GM23338 (cell line): ENCODE data around the gene UFM1. TPM values are rescaled to one million over a fixed set of nuclear protein-coding genes. Genes with fewer than 3 reads are reported as not detected.

Experiments
- ATAC-seq: fragments of 200-7000 bp; cut with Tn5 transposase; 3 replicates; pipeline ENCODE4 v1.9.1; 2020
- DNase-seq: peaks from one replicate; pipeline ENCODE4 v3.0.0-alpha.2; 2015; ENCODE audit warnings: low spot score
- H2AFZ ChIP-seq: fragments of 200-600 bp; sonication (generic); 2 replicates; pipeline ENCODE4 v1.8.0; 2016; ENCODE audit warnings: antibody characterized with exemption, mild to moderate bottlenecking, moderate library complexity
- H3F3A ChIP-seq: fragments of 200-600 bp; sonication (generic); replicated peaks from 2 replicates; pipeline ENCODE4 v1.8.0; 2017; ENCODE audit warnings: antibody characterized with exemption, mixed run types, low read depth
- H3K27ac ChIP-seq: fragments of 200-600 bp; sonication (generic); 2 replicates; pipeline ENCODE4 v1.6.1; 2016; ENCODE audit warnings: low read depth
- H3K27me3 ChIP-seq: fragments of 200-600 bp; sonication (generic); 2 replicates; pipeline ENCODE4 v1.8.0; 2016; ENCODE audit warnings: mild to moderate bottlenecking, mixed run types, moderate library complexity; ENCODE audit not compliant: insufficient read depth
- H3K36me3 ChIP-seq: fragments of 200-600 bp; sonication (generic); 2 replicates; pipeline ENCODE4 v1.8.0; 2016; ENCODE audit warnings: mild to moderate bottlenecking; ENCODE audit not compliant: insufficient read depth
- H3K4me1 ChIP-seq: fragments of 200-600 bp; sonication (generic); 2 replicates; pipeline ENCODE4 v1.8.0; 2016; ENCODE audit warnings: mild to moderate bottlenecking, moderate library complexity; ENCODE audit not compliant: insufficient read depth
- H3K4me2 ChIP-seq: fragments of 200-600 bp; sonication (generic); 2 replicates; pipeline ENCODE4 v1.7.1; 2017; ENCODE audit warnings: mixed run types
- H3K4me3 ChIP-seq: fragments of 200-600 bp; sonication (generic); 2 replicates; pipeline ENCODE4 v1.6.1; 2016; ENCODE audit warnings: mixed run types
- H3K79me2 ChIP-seq: fragments of 200-600 bp; sonication (generic); replicated peaks from 2 replicates; pipeline ENCODE4 v1.8.0; 2017; ENCODE audit warnings: mild to moderate bottlenecking; ENCODE audit not compliant: insufficient read depth
- H3K9me2 ChIP-seq: fragments of 200-600 bp; sonication (generic); 2 replicates; pipeline ENCODE4 v1.8.0; 2017; ENCODE audit not compliant: insufficient read depth
- H4K20me1 ChIP-seq: fragments of 200-600 bp; sonication (generic); replicated peaks from 2 replicates; pipeline ENCODE4 v1.8.0; 2017; ENCODE audit warnings: mild to moderate bottlenecking; ENCODE audit not compliant: insufficient read depth
- H3K27ac Mint-ChIP-seq: 2 replicates; pipeline ENCODE4 v1.8.0; 2020; ENCODE audit warnings: inconsistent platforms, mild to moderate bottlenecking, moderate library complexity, mixed read lengths
- H3K27me3 Mint-ChIP-seq: 3 replicates; pipeline ENCODE4 v1.8.0; 2022; ENCODE audit warnings: low read depth, mild to moderate bottlenecking, moderate library complexity, mixed read lengths, inconsistent platforms; ENCODE audit not compliant: insufficient read depth, poor library complexity
- H3K36me3 Mint-ChIP-seq: 3 replicates; pipeline ENCODE4 v1.8.0; 2021; ENCODE audit warnings: low read depth, mild to moderate bottlenecking, inconsistent platforms, moderate library complexity, mixed read lengths
- H3K4me1 Mint-ChIP-seq: 3 replicates; pipeline ENCODE4 v1.8.0; 2020; ENCODE audit warnings: mild to moderate bottlenecking, inconsistent platforms, mixed read lengths
- H3K4me3 Mint-ChIP-seq: 3 replicates; pipeline ENCODE4 v1.8.0; 2021; ENCODE audit warnings: moderate library complexity, mild to moderate bottlenecking, inconsistent platforms, mixed read lengths
- H3K9me3 Mint-ChIP-seq: 3 replicates; pipeline ENCODE4 v1.8.0; 2020; ENCODE audit warnings: moderate library complexity, mild to moderate bottlenecking, inconsistent platforms, mixed read lengths
- CREB1 ChIP-seq: fragments of 250-450 bp; sonication (Bioruptor Pico); IDR thresholded peaks from 2 replicates; pipeline ENCODE4 v1.5.0; 2020; ENCODE audit warnings: low read depth, mild to moderate bottlenecking, moderate library complexity
- CTCF ChIP-seq, 2 experiments: fragments of 200-600 bp in 1 of 2; sonication (generic) in 1 of 2; conservative IDR thresholded peaks; 2 replicates each; pipeline versions ENCODE4 v1.5.1 to v1.6.1; 2016 to 2017; ENCODE audit warnings: antibody characterized with exemption in 2 of 2, low read depth in 2 of 2, mild to moderate bottlenecking in 2 of 2, moderate library complexity in 1 of 2
- JUNB ChIP-seq: IDR thresholded peaks from one replicate; pipeline ENCODE4 v1.6.1; 2016; ENCODE audit warnings: antibody characterized with exemption; ENCODE audit not compliant: unreplicated experiment
- NANOG ChIP-seq: IDR thresholded peaks from 2 replicates; pipeline ENCODE4 v1.6.1; 2016; ENCODE audit warnings: antibody characterized with exemption, borderline replicate concordance
- POLR2AphosphoS5 ChIP-seq: IDR thresholded peaks from 2 replicates; pipeline ENCODE4 v1.6.1; 2016; ENCODE audit warnings: antibody characterized with exemption, low read depth
- STAT1 ChIP-seq: IDR thresholded peaks from one replicate; pipeline ENCODE4 v1.6.1; 2016; ENCODE audit warnings: antibody characterized with exemption; ENCODE audit not compliant: unreplicated experiment
- ZNF114 ChIP-seq: fragments of 250-450 bp; sonication (Bioruptor Pico); IDR thresholded peaks from 2 replicates; pipeline ENCODE4 v1.5.0; 2020; ENCODE audit warnings: mild to moderate bottlenecking, moderate library complexity
- ZNF331 ChIP-seq: fragments of 250-450 bp; sonication (Bioruptor Pico); IDR thresholded peaks from 2 replicates; pipeline ENCODE4 v1.5.0; 2020; ENCODE audit warnings: low read depth, mild to moderate bottlenecking, moderate library complexity
- polyA plus RNA-seq: library from polyadenylated mRNA; unstranded; fragments of >200 nt; fragmentation: Nextera tagmentation; extraction: Ambion mirVana; gene quantifications from 2 replicates; pipeline ENCODE4 v1.2.1, GENCODE V29; 2016
- total RNA-seq: library from RNA; depleted of rRNA; stranded (reverse); fragments of >200 nt; shearing (Covaris generic); gene quantifications from 2 replicates; pipeline ENCODE4 v1.2.3, GENCODE V29; 2014
- TF ChIP-seq, protein P1 (sequence below): IDR thresholded peaks from one replicate; pipeline ENCODE4 v1.6.1; 2018; ENCODE audit warnings: antibody characterized with exemption; ENCODE audit not compliant: unreplicated experiment
- TF ChIP-seq, protein P2 (sequence below): IDR thresholded peaks from 2 replicates; pipeline ENCODE4 v1.6.1; 2016; ENCODE audit warnings: antibody characterized with exemption
- TF ChIP-seq, protein P3 (sequence below): fragments of 250-450 bp; sonication (Bioruptor Pico); IDR thresholded peaks from 2 replicates; pipeline ENCODE4 v1.5.0; 2020; ENCODE audit warnings: mild to moderate bottlenecking, moderate library complexity

UFM1 gene
- total and polyA plus RNA-seq, 2 experiments from 2014 or later: 57.0 to 77.1 TPM

GRCh38 chr13:38409771-38410170 is 60.1 kb downstream of the UFM1 start (continued):
- TF ChIP-seq, protein P1, sequence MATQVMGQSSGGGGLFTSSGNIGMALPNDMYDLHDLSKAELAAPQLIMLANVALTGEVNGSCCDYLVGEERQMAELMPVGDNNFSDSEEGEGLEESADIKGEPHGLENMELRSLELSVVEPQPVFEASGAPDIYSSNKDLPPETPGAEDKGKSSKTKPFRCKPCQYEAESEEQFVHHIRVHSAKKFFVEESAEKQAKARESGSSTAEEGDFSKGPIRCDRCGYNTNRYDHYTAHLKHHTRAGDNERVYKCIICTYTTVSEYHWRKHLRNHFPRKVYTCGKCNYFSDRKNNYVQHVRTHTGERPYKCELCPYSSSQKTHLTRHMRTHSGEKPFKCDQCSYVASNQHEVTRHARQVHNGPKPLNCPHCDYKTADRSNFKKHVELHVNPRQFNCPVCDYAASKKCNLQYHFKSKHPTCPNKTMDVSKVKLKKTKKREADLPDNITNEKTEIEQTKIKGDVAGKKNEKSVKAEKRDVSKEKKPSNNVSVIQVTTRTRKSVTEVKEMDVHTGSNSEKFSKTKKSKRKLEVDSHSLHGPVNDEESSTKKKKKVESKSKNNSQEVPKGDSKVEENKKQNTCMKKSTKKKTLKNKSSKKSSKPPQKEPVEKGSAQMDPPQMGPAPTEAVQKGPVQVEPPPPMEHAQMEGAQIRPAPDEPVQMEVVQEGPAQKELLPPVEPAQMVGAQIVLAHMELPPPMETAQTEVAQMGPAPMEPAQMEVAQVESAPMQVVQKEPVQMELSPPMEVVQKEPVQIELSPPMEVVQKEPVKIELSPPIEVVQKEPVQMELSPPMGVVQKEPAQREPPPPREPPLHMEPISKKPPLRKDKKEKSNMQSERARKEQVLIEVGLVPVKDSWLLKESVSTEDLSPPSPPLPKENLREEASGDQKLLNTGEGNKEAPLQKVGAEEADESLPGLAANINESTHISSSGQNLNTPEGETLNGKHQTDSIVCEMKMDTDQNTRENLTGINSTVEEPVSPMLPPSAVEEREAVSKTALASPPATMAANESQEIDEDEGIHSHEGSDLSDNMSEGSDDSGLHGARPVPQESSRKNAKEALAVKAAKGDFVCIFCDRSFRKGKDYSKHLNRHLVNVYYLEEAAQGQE: no peak
- no peak for TF ChIP-seq ZNF331 (CRISPR knock-in tag)

- H3K79me2 ChIP-seq: no peaks in the 10 kb centered on the region
- no peaks in the 10 kb centered on the region for H3K4me1 ChIP-seq
- no peaks in the 10 kb centered on the region for H3K9me3 Mint-ChIP-seq
- no peaks in the 10 kb centered on the region for H3K27me3 Mint-ChIP-seq
- no peaks in the 10 kb centered on the region for H3F3A ChIP-seq
- no peak overlapping the region for H3K4me3 Mint-ChIP-seq
- no peak for ATAC-seq
- no peaks in the 10 kb centered on the region for H3K36me3 ChIP-seq
- no peak overlapping the region for H3K4me2 ChIP-seq
- no peaks in the 10 kb centered on the region for H4K20me1 ChIP-seq
- H3K4me3 ChIP-seq: no peak overlapping the region
- peak overlapping the region; percentile 61; the same call in 1 of the 2 replicates for H2AFZ ChIP-seq
- H3K27ac ChIP-seq: no peak overlapping the region
- no peaks in the 10 kb centered on the region for H3K27me3 ChIP-seq
- no peaks in the 10 kb centered on the region for H3K36me3 Mint-ChIP-seq
- no peaks in the 10 kb centered on the region for H3K9me2 ChIP-seq
- no peak for DNase-seq
- no peak overlapping the region for H3K27ac Mint-ChIP-seq
- no peaks in the 10 kb centered on the region for H3K4me1 Mint-ChIP-seq
- TF ChIP-seq POLR2AphosphoS5 (no peak), CREB1 (CRISPR knock-in tag) (no peak), ZNF114 (CRISPR knock-in tag) (no peak), JUNB (no peak), NANOG (no peak), CTCF (conservative IDR thresholded peaks at IDR 0.05; ENCODE audit: low read depth in 2 of 2) (no peak), STAT1 (no peak)
- TF ChIP-seq, protein P2, sequence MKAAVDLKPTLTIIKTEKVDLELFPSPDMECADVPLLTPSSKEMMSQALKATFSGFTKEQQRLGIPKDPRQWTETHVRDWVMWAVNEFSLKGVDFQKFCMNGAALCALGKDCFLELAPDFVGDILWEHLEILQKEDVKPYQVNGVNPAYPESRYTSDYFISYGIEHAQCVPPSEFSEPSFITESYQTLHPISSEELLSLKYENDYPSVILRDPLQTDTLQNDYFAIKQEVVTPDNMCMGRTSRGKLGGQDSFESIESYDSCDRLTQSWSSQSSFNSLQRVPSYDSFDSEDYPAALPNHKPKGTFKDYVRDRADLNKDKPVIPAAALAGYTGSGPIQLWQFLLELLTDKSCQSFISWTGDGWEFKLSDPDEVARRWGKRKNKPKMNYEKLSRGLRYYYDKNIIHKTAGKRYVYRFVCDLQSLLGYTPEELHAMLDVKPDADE: no peak
- TF ChIP-seq, protein P3, sequence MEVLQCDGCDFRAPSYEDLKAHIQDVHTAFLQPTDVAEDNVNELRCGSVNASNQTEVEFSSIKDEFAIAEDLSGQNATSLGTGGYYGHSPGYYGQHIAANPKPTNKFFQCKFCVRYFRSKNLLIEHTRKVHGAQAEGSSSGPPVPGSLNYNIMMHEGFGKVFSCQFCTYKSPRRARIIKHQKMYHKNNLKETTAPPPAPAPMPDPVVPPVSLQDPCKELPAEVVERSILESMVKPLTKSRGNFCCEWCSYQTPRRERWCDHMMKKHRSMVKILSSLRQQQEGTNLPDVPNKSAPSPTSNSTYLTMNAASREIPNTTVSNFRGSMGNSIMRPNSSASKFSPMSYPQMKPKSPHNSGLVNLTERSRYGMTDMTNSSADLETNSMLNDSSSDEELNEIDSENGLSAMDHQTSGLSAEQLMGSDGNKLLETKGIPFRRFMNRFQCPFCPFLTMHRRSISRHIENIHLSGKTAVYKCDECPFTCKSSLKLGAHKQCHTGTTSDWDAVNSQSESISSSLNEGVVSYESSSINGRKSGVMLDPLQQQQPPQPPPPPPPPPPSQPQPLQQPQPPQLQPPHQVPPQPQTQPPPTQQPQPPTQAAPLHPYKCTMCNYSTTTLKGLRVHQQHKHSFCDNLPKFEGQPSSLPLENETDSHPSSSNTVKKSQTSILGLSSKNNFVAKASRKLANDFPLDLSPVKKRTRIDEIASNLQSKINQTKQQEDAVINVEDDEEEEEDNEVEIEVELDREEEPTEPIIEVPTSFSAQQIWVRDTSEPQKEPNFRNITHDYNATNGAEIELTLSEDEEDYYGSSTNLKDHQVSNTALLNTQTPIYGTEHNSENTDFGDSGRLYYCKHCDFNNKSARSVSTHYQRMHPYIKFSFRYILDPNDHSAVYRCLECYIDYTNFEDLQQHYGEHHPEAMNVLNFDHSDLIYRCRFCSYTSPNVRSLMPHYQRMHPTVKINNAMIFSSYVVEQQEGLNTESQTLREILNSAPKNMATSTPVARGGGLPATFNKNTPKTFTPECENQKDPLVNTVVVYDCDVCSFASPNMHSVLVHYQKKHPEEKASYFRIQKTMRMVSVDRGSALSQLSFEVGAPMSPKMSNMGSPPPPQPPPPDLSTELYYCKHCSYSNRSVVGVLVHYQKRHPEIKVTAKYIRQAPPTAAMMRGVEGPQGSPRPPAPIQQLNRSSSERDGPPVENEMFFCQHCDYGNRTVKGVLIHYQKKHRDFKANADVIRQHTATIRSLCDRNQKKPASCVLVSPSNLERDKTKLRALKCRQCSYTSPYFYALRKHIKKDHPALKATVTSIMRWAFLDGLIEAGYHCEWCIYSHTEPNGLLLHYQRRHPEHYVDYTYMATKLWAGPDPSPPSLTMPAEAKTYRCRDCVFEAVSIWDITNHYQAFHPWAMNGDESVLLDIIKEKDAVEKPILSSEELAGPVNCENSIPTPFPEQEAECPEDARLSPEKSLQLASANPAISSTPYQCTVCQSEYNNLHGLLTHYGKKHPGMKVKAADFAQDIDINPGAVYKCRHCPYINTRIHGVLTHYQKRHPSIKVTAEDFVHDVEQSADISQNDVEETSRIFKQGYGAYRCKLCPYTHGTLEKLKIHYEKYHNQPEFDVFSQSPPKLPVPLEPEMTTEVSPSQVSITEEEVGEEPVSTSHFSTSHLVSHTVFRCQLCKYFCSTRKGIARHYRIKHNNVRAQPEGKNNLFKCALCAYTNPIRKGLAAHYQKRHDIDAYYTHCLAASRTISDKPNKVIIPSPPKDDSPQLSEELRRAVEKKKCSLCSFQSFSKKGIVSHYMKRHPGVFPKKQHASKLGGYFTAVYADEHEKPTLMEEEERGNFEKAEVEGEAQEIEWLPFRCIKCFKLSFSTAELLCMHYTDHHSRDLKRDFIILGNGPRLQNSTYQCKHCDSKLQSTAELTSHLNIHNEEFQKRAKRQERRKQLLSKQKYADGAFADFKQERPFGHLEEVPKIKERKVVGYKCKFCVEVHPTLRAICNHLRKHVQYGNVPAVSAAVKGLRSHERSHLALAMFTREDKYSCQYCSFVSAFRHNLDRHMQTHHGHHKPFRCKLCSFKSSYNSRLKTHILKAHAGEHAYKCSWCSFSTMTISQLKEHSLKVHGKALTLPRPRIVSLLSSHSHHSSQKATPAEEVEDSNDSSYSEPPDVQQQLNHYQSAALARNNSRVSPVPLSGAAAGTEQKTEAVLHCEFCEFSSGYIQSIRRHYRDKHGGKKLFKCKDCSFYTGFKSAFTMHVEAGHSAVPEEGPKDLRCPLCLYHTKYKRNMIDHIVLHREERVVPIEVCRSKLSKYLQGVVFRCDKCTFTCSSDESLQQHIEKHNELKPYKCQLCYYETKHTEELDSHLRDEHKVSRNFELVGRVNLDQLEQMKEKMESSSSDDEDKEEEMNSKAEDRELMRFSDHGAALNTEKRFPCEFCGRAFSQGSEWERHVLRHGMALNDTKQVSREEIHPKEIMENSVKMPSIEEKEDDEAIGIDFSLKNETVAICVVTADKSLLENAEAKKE (CRISPR knock-in tag): no peak
Observed at GRCh38 chr13:38412266-38412665, 62.6 kb downstream of the UFM1 start.
